ENCODE results near the gene TMEM74B. TPM values are rescaled to one million over a fixed set of nuclear protein-coding genes. Genes with fewer than 3 reads are reported as not detected.

TMEM74B gene
- total and polyA plus RNA-seq, 9 of the 15 experiments (the other 6 are each of a cell fraction or from before 2014, with no cell fraction given), result 0.24 to 19.0 (median 7.5) TPM

DNA sequence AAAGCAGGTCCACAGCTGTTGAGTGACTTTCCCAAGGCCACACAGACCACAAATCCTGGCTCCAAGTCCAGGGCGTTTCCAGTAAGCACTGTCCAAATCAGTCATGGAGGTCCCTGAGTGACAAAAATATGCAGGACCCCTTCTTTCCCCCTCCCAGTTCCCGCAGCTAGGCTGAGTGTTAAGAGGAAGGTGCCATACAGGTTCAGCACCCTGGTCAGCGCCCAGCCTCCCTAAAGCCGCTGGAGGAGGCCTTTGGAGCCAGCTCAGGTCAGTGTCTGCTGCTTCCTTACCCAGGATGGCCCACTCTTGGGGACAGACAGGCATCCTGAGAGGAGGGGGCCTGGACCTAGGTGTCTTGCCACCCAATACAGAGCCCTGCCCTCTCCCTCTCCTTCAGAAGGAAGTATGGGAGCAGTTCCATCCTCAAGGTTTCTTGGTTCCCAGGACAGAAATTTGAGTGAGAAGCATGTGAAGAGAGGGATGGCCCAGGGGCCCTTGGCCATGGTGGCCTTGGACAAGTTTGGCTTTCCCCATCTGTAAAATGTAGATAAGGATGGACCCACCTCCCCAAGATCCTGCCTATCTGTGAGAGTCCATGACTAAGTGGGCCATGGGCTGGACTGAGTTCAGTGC lies 13.2 kb downstream of the TMEM74B start (continued):
- TF ChIP-seq, protein P1, sequence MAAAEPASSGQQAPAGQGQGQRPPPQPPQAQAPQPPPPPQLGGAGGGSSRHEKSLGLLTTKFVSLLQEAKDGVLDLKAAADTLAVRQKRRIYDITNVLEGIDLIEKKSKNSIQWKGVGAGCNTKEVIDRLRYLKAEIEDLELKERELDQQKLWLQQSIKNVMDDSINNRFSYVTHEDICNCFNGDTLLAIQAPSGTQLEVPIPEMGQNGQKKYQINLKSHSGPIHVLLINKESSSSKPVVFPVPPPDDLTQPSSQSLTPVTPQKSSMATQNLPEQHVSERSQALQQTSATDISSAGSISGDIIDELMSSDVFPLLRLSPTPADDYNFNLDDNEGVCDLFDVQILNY (CRISPR knock-in tag; IDR thresholded peaks at IDR 0.05), result no peak
- no peak for TF ChIP-seq NFRKB (IDR thresholded peaks at IDR 0.05; ENCODE audit: low read depth)
- TF ChIP-seq, protein P2, sequence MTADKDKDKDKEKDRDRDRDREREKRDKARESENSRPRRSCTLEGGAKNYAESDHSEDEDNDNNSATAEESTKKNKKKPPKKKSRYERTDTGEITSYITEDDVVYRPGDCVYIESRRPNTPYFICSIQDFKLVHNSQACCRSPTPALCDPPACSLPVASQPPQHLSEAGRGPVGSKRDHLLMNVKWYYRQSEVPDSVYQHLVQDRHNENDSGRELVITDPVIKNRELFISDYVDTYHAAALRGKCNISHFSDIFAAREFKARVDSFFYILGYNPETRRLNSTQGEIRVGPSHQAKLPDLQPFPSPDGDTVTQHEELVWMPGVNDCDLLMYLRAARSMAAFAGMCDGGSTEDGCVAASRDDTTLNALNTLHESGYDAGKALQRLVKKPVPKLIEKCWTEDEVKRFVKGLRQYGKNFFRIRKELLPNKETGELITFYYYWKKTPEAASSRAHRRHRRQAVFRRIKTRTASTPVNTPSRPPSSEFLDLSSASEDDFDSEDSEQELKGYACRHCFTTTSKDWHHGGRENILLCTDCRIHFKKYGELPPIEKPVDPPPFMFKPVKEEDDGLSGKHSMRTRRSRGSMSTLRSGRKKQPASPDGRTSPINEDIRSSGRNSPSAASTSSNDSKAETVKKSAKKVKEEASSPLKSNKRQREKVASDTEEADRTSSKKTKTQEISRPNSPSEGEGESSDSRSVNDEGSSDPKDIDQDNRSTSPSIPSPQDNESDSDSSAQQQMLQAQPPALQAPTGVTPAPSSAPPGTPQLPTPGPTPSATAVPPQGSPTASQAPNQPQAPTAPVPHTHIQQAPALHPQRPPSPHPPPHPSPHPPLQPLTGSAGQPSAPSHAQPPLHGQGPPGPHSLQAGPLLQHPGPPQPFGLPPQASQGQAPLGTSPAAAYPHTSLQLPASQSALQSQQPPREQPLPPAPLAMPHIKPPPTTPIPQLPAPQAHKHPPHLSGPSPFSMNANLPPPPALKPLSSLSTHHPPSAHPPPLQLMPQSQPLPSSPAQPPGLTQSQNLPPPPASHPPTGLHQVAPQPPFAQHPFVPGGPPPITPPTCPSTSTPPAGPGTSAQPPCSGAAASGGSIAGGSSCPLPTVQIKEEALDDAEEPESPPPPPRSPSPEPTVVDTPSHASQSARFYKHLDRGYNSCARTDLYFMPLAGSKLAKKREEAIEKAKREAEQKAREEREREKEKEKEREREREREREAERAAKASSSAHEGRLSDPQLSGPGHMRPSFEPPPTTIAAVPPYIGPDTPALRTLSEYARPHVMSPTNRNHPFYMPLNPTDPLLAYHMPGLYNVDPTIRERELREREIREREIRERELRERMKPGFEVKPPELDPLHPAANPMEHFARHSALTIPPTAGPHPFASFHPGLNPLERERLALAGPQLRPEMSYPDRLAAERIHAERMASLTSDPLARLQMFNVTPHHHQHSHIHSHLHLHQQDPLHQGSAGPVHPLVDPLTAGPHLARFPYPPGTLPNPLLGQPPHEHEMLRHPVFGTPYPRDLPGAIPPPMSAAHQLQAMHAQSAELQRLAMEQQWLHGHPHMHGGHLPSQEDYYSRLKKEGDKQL (CRISPR knock-in tag; IDR thresholded peaks at IDR 0.05; ENCODE audit: borderline replicate concordance), result no peak
- TF ChIP-seq ZBTB8A (IDR thresholded peaks at IDR 0.05; ENCODE audit: partially characterized antibody), result no peak
- no peak for TF ChIP-seq NR2C2 (CRISPR knock-in tag; IDR thresholded peaks at IDR 0.05)
- no peak for TF ChIP-seq NR2C2 (tag; IDR thresholded peaks at IDR 0.05)
- 0 out of 2 replicates have a peak, but pooled peaks have one; percentile 26 for TF ChIP-seq ZNF263 (CRISPR knock-in tag; IDR thresholded peaks at IDR 0.05; ENCODE audit: borderline replicate concordance)
- TF ChIP-seq FOXJ2 (tag; IDR thresholded peaks at IDR 0.05), result no peak
- TF ChIP-seq EWSR1 (IDR thresholded peaks at IDR 0.05; ENCODE audit: borderline replicate concordance, low read depth, partially characterized antibody), result no peak
- TF ChIP-seq CREB1 (IDR thresholded peaks at IDR 0.05), result no peak
- TF ChIP-seq CREB1 (CRISPR knock-in tag; IDR thresholded peaks at IDR 0.05), result 0 out of 2 replicates have a peak, but pooled peaks have one; percentile 35
- TF ChIP-seq SRF (CRISPR knock-in tag; IDR thresholded peaks at IDR 0.05), result no peak
- TF ChIP-seq ZNF239 (CRISPR knock-in tag; IDR thresholded peaks at IDR 0.05), result no peak
- no peak for TF ChIP-seq CREM (IDR thresholded peaks at IDR 0.05; ENCODE audit: low read depth)
- no peak for TF ChIP-seq NFE2 (IDR thresholded peaks at IDR 0.05; ENCODE audit: low read depth)
- TF ChIP-seq, protein P3, sequence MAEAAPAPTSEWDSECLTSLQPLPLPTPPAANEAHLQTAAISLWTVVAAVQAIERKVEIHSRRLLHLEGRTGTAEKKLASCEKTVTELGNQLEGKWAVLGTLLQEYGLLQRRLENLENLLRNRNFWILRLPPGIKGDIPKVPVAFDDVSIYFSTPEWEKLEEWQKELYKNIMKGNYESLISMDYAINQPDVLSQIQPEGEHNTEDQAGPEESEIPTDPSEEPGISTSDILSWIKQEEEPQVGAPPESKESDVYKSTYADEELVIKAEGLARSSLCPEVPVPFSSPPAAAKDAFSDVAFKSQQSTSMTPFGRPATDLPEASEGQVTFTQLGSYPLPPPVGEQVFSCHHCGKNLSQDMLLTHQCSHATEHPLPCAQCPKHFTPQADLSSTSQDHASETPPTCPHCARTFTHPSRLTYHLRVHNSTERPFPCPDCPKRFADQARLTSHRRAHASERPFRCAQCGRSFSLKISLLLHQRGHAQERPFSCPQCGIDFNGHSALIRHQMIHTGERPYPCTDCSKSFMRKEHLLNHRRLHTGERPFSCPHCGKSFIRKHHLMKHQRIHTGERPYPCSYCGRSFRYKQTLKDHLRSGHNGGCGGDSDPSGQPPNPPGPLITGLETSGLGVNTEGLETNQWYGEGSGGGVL (CRISPR knock-in tag; IDR thresholded peaks at IDR 0.05), result no peak
- no peak for TF ChIP-seq GATAD2A (IDR thresholded peaks at IDR 0.05)
- no peak for TF ChIP-seq LARP7 (IDR thresholded peaks at IDR 0.05)
- no peak for TF ChIP-seq CC2D1A (IDR thresholded peaks at IDR 0.05)
- TF ChIP-seq, protein P4, sequence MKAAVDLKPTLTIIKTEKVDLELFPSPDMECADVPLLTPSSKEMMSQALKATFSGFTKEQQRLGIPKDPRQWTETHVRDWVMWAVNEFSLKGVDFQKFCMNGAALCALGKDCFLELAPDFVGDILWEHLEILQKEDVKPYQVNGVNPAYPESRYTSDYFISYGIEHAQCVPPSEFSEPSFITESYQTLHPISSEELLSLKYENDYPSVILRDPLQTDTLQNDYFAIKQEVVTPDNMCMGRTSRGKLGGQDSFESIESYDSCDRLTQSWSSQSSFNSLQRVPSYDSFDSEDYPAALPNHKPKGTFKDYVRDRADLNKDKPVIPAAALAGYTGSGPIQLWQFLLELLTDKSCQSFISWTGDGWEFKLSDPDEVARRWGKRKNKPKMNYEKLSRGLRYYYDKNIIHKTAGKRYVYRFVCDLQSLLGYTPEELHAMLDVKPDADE (conservative IDR thresholded peaks at IDR 0.05; ENCODE audit: control insufficient read depth, low read depth, low read length), result no peak
- TF ChIP-seq ETV1 (tag; conservative IDR thresholded peaks at IDR 0.05; ENCODE audit: low read depth), result no peak

Measured in K562 (cell line).